GM21717 (cell line): Measurements from ENCODE around the gene NEK11.
"Not testable (repeated sequence)": the region's sequence is repeated elsewhere in the genome, so short reads cannot be mapped to it uniquely, and the experiment has no call there.

Experiments
- ATAC-seq: cut with Tn5 transposase; IDR thresholded peaks from one replicate; pipeline ENCODE4 v1.9.1; 2021; ENCODE audit warnings: mild to moderate bottlenecking, moderate library complexity; ENCODE audit not compliant: unreplicated experiment

NEK11 gene

DNA sequence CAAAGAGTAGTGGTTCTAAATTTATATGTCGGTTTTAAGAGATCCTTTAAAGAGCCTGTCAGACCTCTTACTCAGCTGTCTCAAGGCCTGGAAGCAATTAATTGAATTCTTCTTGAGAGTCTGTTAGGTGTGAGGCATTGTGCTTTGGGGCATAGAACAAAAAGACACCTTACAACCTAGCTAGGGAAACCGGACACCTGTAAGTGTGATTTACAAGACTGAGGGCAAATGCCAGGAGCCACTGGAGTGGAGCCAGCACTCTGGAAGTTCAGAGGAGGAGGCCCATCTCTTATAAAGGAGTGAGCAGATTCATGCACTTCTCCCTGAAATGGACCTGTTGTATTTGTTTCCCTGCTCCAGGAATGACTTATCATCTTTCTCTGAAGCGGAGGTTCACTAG, 257.2 kb downstream of the NEK11 start:
- ATAC-seq = no peak

GRCh38 chr3:131284302-131284701, 257.6 kb downstream of the NEK11 start:
- ATAC-seq = no peak

DNA sequence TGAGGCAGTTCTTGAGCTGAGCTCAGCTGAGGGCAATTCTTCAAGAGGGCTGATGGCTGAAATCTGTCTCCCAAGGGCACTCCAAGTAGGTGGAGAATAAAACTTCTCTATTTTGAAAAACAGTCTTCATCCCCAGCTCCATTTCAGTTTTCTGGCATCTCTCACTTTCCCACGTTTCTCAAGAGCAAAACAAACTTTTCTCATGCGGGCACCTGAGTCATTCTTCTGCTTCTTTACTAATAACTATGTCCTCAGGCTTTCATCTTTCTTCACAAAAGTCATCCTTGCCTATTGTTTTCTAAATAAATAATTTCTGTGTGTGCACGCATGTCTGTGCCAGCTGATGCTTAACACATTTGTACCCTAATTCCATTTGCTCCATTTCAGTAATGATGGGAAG, 258.8 kb downstream of the NEK11 start:
- ATAC-seq = no peak

DNA sequence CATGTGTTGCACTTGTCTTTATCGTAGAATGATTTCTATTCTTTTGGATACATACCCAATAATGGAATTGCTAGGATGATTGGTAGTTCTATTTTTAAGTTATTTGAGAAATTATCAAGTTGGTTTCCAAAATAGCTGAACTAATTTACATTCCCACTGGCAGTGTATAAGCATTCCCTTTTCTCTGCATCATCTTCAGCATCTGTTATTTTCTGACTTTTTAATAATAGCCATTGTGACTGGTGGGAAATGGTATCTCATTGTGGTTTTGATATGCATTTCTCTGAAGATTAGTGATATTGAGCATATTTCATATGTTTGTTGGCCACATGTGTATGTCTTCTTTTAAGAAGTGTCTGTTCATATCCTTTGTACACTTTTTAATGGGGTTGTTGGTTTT, 273.2 kb downstream of the NEK11 start:
- no peak for ATAC-seq

DNA sequence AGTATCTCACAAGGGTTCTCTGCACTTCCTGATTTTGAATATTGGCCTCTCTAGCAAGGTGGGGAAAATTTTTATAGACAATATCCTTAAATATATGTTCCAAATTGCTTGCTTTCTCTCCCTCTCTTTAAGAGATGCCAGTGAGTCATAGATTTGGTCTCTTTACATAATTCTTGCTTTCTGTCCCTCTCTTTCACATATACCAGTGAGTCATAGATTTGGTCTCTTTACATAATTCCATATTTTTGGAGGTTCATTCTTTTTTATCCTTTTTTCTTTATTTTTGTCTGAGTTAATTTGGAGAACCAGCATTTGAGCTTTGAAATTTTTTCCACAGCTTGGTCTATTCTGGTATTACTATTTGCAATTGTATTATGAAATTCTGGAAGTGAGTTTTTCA, 277.2 kb downstream of the NEK11 start:
- ATAC-seq = no peak

GRCh38 chr3:131304890-131305289, 278.2 kb downstream of the NEK11 start:
- no peak for ATAC-seq

- no peak for ATAC-seq
Measured at GRCh38 chr3:131306242-131306641, 279.6 kb downstream of the NEK11 start.

DNA sequence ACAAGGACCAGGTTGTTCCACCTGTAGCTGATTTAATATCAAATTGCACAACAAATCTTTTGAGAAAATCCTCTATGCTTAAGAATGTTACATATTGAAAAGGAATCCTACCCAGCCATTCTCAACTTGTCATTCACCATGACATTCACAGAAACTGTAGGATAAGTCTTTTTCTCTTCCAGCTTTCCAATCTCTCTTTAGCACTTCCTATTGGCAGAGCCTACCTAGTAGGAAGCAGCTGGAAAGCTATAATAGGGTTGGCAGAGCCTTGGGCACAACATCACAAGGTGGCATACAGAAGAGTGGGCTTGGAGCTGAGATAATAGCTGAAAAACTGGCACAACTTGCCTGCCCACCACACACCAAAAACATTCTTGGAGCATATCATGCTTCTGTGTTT, 287.6 kb downstream of the NEK11 start:
- ATAC-seq = no peak

DNA sequence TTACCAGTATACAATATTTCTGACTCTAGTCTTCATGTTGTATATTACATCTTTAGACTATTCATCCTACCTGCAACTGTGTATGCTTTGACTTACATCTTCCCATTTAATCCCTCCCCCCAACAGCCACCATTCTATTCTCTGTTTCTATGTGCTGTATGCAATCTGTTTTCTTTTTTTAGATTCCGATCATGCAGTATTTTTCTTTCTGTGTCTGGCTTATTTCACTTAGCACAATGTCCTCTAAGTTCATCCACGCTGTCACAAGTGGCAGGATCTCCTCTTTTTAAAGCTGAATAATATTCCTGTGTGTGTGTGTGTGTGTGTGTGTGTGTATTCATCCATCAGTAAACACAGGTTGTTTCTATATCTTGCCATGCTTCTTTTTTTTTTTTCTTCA, 288.5 kb downstream of the NEK11 start:
- no peak for ATAC-seq

DNA sequence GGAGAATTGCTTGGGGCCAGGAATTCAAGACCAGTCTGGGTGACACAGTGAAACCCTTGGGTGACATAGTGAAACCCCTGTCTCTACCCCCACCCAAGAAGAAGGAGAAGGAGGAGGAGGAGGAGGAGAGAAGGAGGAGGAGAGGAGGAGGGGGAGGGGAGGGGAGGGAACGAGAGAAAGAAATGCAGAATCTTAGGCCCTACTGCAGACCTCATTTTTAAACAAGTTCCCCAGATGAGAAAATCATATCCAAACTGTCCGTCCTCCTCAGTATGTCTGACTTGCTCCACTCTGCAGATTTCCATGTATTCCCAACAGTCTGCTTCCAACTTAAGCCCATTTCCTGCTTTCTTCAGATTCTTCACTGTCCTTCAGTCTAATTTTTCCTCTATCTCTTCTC, 291.0 kb downstream of the NEK11 start:
- ATAC-seq = no peak

GRCh38 chr3:131323014-131323413, 296.3 kb downstream of the NEK11 start:
- no peak for ATAC-seq

DNA sequence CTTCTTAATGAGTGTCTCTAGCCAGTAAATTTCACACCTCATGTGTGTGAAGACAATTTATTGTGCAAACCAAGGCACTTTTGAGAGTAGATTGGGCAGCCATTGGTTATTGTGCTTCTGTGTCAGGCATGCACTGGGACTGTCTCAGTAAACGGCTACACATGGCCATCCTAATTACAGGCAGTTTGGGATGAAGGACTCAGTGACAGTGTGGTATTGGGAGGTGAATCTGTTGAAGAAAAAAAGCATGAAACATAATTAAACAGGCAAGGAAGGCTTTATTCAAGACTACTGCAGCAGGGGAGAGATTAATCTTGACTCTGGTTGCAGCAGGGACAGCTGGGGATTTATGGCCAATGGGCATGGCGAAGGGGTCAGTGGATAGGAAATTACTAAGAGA, 297.1 kb downstream of the NEK11 start:
- no peak for ATAC-seq

GRCh38 chr3:131324923-131325322, 298.2 kb downstream of the NEK11 start:
- no peak for ATAC-seq

GRCh38 chr3:131326307-131326706, 299.6 kb downstream of the NEK11 start:
- no peak for ATAC-seq

DNA sequence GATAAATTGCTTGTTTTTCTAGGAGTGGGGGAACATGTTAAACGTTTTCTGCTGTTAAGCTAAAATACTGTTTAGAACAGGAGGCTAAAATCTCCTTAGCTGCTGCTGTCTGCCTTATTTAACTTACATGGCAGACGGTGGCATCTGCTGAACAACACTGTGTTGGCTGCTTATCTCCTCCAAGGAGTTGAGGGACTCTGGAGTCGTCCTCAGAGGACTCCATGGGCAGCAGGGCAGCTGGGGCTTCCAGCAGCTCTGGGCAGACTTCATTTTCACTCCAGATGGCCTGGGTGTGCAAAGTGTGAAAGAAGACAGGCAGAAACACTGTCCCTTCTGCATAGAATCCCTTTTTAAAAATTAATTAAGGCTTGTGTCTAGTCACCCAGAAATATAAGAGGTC, 302.0 kb downstream of the NEK11 start:
- no peak for ATAC-seq

DNA sequence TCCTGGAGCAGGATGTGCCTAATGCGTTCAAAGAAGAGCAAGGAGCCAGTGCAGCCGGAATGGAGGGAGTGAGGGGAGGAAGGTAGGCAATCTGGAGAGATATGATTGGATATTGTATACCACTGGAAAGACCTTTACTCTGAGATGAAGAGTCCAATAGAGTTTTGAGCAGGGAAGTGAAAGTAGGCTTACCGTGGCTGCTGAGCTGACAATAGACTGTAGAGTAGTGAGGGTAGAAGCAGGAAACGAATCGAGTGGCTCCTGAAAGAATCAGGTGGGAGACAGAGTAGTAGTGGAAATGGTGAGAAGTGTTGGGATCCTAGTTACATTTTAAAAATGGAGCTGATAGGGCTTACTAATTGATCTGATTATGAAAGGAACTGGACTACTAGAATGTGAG, 303.1 kb downstream of the NEK11 start:
- no peak for ATAC-seq

GRCh38 chr3:131331456-131332085, 304.9 kb downstream of the NEK11 start:
- not testable (repeated sequence) for ATAC-seq

- no peak for ATAC-seq
Measured at GRCh38 chr3:131338948-131339640, 312.4 kb downstream of the NEK11 start.

GRCh38 chr3:131341761-131342160, 315.1 kb downstream of the NEK11 start:
- no peak for ATAC-seq

GRCh38 chr3:131348911-131349310, 322.2 kb downstream of the NEK11 start:
- no peak for ATAC-seq

DNA sequence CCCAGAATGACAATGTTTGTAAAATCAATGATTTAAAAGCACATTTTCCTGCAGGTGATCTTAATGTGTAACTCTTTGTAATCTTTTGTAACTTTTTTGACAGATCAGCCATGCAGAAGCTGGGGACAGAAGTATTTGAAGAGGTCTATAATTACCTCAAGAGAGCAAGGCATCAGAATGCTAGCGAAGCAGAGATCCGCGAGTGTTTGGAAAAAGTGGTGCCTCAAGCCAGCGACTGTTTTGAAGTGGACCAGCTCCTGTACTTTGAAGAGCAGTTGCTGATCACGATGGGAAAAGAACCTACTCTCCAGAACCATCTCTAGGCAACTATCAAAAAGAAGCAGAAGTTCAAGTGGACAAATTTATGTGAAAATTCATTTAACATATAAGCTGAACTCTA, 322.8 kb downstream of the NEK11 start:
- ATAC-seq = no peak

GRCh38 chr3:131349946-131350347, 323.3 kb downstream of the NEK11 start:
- no peak for ATAC-seq

DNA sequence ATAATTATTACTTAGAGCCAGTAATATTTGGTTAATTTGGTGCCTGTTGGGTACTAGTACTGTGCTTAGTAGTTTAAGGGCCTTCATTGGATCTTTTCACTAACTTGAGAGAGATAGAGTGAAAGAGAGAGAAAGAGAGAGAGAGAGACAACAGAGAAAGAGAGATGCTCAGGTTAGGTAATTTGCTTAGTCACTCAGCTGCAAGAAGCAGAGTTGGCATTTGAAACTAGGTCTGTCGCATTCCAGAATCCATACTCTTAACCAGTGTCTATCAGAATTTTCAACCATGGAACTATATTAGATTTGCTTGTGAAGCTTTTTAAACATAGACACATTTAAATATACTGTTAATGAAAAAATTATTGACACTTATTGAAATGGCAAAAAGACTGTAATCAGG, 323.8 kb downstream of the NEK11 start:
- no peak for ATAC-seq
